Keratinocyte (primary cell): ENCODE data around the gene SOX1. TPM values are rescaled to one million over a fixed set of nuclear protein-coding genes. Genes with fewer than 3 reads are reported as not detected.

Experiments
- DNase-seq: peaks from one replicate; pipeline ENCODE4 v3.0.0-alpha.2; 2011; ENCODE audit warnings: low read depth, missing footprints, low spot score
- FAIRE-seq: peaks from 2 replicates; lab custom pipeline; 2011; peaks lifted over from hg19 to GRCh38; lab: Jason Lieb, UNC
- H2AFZ ChIP-seq: 2 replicates; pipeline ENCODE4 v1.6.0; 2012; ENCODE audit warnings: low read length, control low read depth, inconsistent platforms; ENCODE audit not compliant: control insufficient read depth
- H3K27ac ChIP-seq: 2 replicates; pipeline ENCODE4 v1.5.1; 2011; ENCODE audit warnings: low read length; ENCODE audit not compliant: control insufficient read depth, insufficient read depth
- H3K27me3 ChIP-seq: 3 replicates; pipeline ENCODE4 v1.6.0; 2011; ENCODE audit warnings: low read length; ENCODE audit not compliant: control insufficient read depth, insufficient read depth; ENCODE audit errors: extremely low read depth
- H3K36me3 ChIP-seq, 2 experiments: 2 replicates in 1 of 2; 3 replicates in 1 of 2; pipeline ENCODE4 v1.5.1; 2011; ENCODE audit warnings: low read length in 2 of 2, mild to moderate bottlenecking in 1 of 2; ENCODE audit not compliant: control insufficient read depth in 2 of 2, insufficient read depth in 2 of 2; ENCODE audit errors: extremely low read depth in 1 of 2
- H3K4me1 ChIP-seq: 3 replicates; pipeline ENCODE4 v1.5.1; 2011; ENCODE audit warnings: low read length; ENCODE audit not compliant: control insufficient read depth, insufficient read depth; ENCODE audit errors: extremely low read depth
- H3K4me2 ChIP-seq: 3 replicates; pipeline ENCODE4 v1.6.0; 2011; ENCODE audit warnings: low read depth, low read length; ENCODE audit not compliant: control insufficient read depth, insufficient read depth; ENCODE audit errors: extremely low read depth
- H3K4me3 ChIP-seq, 3 experiments: fragments of 200-600 bp in 1 of 3; sonication (generic) in 1 of 3; 2 replicates in 2 of 3; 3 replicates in 1 of 3; pipeline ENCODE4 v1.5.1; 2011 to 2016; ENCODE audit warnings: low read length in 3 of 3, mild to moderate bottlenecking in 3 of 3, control low read depth in 2 of 3, inconsistent platforms in 1 of 3, low read depth in 1 of 3, mixed read lengths in 1 of 3, mixed run types in 1 of 3, moderate library complexity in 1 of 3; ENCODE audit not compliant: control insufficient read depth in 2 of 3, insufficient read depth in 2 of 3; ENCODE audit errors: extremely low read depth in 1 of 3
- H3K79me2 ChIP-seq: 2 replicates; pipeline ENCODE4 v1.6.0; 2012; ENCODE audit warnings: low read length; ENCODE audit not compliant: control insufficient read depth, insufficient read depth
- H3K9ac ChIP-seq: 3 replicates; pipeline ENCODE4 v1.6.0; 2011; ENCODE audit warnings: low read length; ENCODE audit not compliant: control insufficient read depth, insufficient read depth; ENCODE audit errors: extremely low read depth
- H3K9me1 ChIP-seq: 3 replicates; pipeline ENCODE4 v1.6.0; 2011; ENCODE audit warnings: low read length; ENCODE audit not compliant: control insufficient read depth, insufficient read depth; ENCODE audit errors: extremely low read depth
- H3K9me3 ChIP-seq: 2 replicates; pipeline ENCODE4 v1.5.1; 2012; ENCODE audit warnings: low read depth, low read length; ENCODE audit not compliant: control insufficient read depth
- H4K20me1 ChIP-seq: 3 replicates; pipeline ENCODE4 v1.6.0; 2011; ENCODE audit warnings: low read length; ENCODE audit not compliant: control insufficient read depth, insufficient read depth; ENCODE audit errors: extremely low read depth
- CTCF ChIP-seq, 3 experiments: IDR thresholded peaks in 1 of 3; conservative IDR thresholded peaks in 1 of 3; optimal IDR thresholded peaks in 1 of 3; 2 replicates in 2 of 3; 3 replicates in 1 of 3; pipeline versions ENCODE3 to v1.5.1; 2011; ENCODE audit warnings: low read length in 3 of 3, mild to moderate bottlenecking in 3 of 3, moderate library complexity in 2 of 3, control low read depth in 1 of 3, inconsistent platforms in 1 of 3; ENCODE audit not compliant: insufficient read depth in 2 of 3; ENCODE audit errors: extremely low read depth in 1 of 3
- EZH2 ChIP-seq: IDR thresholded peaks from one replicate; pipeline ENCODE4 v1.6.1; 2012; ENCODE audit warnings: inconsistent platforms, mild to moderate bottlenecking, low read length, moderate library complexity
- dilution Hi-C: fragments of 300-500 bp; cut with MboI; formaldehyde crosslinking; loops from one replicate; pipeline ENCODE4 v1.7.0; 2020; ENCODE audit warnings: low sequenced_read_pairs; ENCODE audit not compliant: extremely low pct_ligation_motif_present
- polyA plus RNA-seq, 5 experiments: library from polyadenylated mRNA; depleted of rRNA in 3 of 5; stranded (reverse) in 3 of 5; stranded (forward) in 1 of 5; unstranded in 1 of 5; fragments of >200 nt; gene quantifications; 1 replicate in 1 of 5; 2 replicates in 3 of 5; 3 replicates in 1 of 5; pipeline versions ENCODE4 v1.2.1 to v1.2.3, GENCODE V29; 2011 to 2012; ENCODE audit warnings: missing spikeins in 2 of 5, low read depth in 1 of 5, low replicate concordance in 1 of 5

SOX1 gene
- polyA plus RNA-seq, 1 donor (not counting 4 experiments of a cell fraction or from before 2014, with no cell fraction given) = not detected

DNA sequence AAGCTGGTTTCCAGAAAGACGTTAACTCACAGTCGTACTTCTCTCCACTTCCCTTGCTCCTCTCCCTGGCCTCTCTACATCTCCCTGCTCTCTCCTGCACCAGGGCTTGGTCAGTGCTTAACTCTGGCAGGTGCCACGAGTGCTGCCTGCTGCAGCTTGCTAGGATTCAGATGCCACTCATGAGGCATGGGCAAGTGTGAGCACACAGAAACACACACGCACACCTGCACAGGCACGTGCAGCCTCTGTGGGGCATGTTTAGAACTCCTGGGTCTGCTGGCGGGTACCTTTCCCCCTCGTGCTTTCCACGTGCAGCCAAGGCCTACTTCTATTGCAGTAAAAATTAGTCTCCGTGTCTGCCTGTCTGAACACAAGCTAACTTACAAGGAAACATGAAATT is 31.8 kb downstream of the SOX1 start:
- H3K27me3 ChIP-seq = peaks cover 8% of the 10 kb centered on the region
- DNase-seq (no peak), FAIRE-seq (no peak)
- dilution Hi-C loops = no loop called here
- H3K4me2 ChIP-seq = no peak overlapping the region
- no peaks in the 10 kb centered on the region for H4K20me1 ChIP-seq
- TF ChIP-seq EZH2 = no peak
- no peak for TF ChIP-seq CTCF (optimal IDR thresholded peaks at IDR 0.05 in 1 of 3, IDR thresholded peaks at IDR 0.05 in 1 of 3, conservative IDR thresholded peaks at IDR 0.05 in 1 of 3; ENCODE audit: extremely low read depth in 1 of 3, insufficient read depth in 2 of 3, low read length in 3 of 3)
- H3K4me3 ChIP-seq = no peak overlapping the region
- no peaks in the 10 kb centered on the region for H3K36me3 ChIP-seq
- no peaks in the 10 kb centered on the region for H3K4me1 ChIP-seq
- no peak overlapping the region for H2AFZ ChIP-seq
- H3K9me3 ChIP-seq = no peaks in the 10 kb centered on the region
- H3K9ac ChIP-seq = no peak overlapping the region
- no peak overlapping the region for H3K27ac ChIP-seq
- no peaks in the 10 kb centered on the region for H3K79me2 ChIP-seq
- H3K9me1 ChIP-seq = no peaks in the 10 kb centered on the region

- Histone ChIP-seq H3K4me1 (no peaks in the 10 kb centered on the region), H3K4me3 (no peak overlapping the region), H3K27me3 (peaks cover 35% of the 10 kb centered on the region), H2AFZ (no peak overlapping the region), H3K27ac (no peak overlapping the region), H3K9me1 (no peaks in the 10 kb centered on the region), H3K36me3 (no peaks in the 10 kb centered on the region), H3K4me2 (no peak overlapping the region), H3K79me2 (no peaks in the 10 kb centered on the region), H4K20me1 (no peaks in the 10 kb centered on the region), H3K9ac (no peak overlapping the region), H3K9me3 (no peaks in the 10 kb centered on the region)
- DNase-seq = no peak
- dilution Hi-C loops = no loop called here
- FAIRE-seq = no peak
- TF ChIP-seq CTCF (optimal IDR thresholded peaks at IDR 0.05 in 1 of 3, IDR thresholded peaks at IDR 0.05 in 1 of 3, conservative IDR thresholded peaks at IDR 0.05 in 1 of 3; ENCODE audit: extremely low read depth in 1 of 3, insufficient read depth in 2 of 3, low read length in 3 of 3) = no peak
- TF ChIP-seq EZH2 = no peak
These were observed 34.5 kb downstream of the SOX1 start for GRCh38 chr13:112101360-112101930.
